DOHH2 (cell line): Measurements from ENCODE around the gene TLK1.

Source experiments
- H3F3A ChIP-seq: fragments of 200-600 bp; sonication (generic), shearing (Covaris generic); 2 replicates; pipeline ENCODE4 v1.6.0; 2016; ENCODE audit warnings: antibody characterized with exemption, mild to moderate bottlenecking; ENCODE audit not compliant: control insufficient read depth, insufficient read depth
- H3K27ac ChIP-seq: fragments of 200-600 bp; sonication (generic); 2 replicates; pipeline ENCODE4 v1.5.1; 2014; ENCODE audit warnings: low read depth, mild to moderate bottlenecking, low read length, moderate library complexity
- H3K27me3 ChIP-seq: fragments of 200-600 bp; sonication (generic); 2 replicates; pipeline ENCODE4 v1.6.1; 2014; ENCODE audit warnings: mild to moderate bottlenecking, low read length, mixed read lengths; ENCODE audit not compliant: control insufficient read depth
- H3K36me3 ChIP-seq: fragments of 200-600 bp; sonication (generic); 2 replicates; pipeline ENCODE4 v1.6.1; 2014; ENCODE audit warnings: mild to moderate bottlenecking, low read length, moderate library complexity, mixed read lengths; ENCODE audit not compliant: control insufficient read depth
- H3K4me1 ChIP-seq: fragments of 200-600 bp; sonication (generic); 2 replicates; pipeline ENCODE4 v1.6.1; 2014; ENCODE audit warnings: mild to moderate bottlenecking, low read length, mixed read lengths; ENCODE audit not compliant: control insufficient read depth
- H3K4me2 ChIP-seq: fragments of 200-600 bp; sonication (generic); 2 replicates; pipeline ENCODE4 v1.6.0; 2014; ENCODE audit warnings: mild to moderate bottlenecking, low read length, moderate library complexity
- H3K4me3 ChIP-seq: fragments of 200-600 bp; sonication (generic); 2 replicates; pipeline ENCODE4 v1.5.1; 2014; ENCODE audit warnings: mild to moderate bottlenecking, low read length, mixed read lengths
- H3K79me2 ChIP-seq: fragments of 200-600 bp; sonication (generic); 2 replicates; pipeline ENCODE4 v1.6.1; 2014; ENCODE audit warnings: mild to moderate bottlenecking, low read length, mixed read lengths; ENCODE audit not compliant: control insufficient read depth
- H3K9me2 ChIP-seq: fragments of 200-600 bp; sonication (generic); replicated peaks from 2 replicates; pipeline ENCODE4 v1.6.1; 2014; ENCODE audit warnings: mild to moderate bottlenecking, low read length, mixed read lengths; ENCODE audit not compliant: control insufficient read depth
- H3K9me3 ChIP-seq: fragments of 200-600 bp; sonication (generic); 2 replicates; pipeline ENCODE4 v1.6.1; 2014; ENCODE audit warnings: antibody characterized with exemption, low read length, mixed read lengths; ENCODE audit not compliant: control insufficient read depth, insufficient read depth
- H4K20me1 ChIP-seq: fragments of 200-600 bp; sonication (generic); 2 replicates; pipeline ENCODE4 v1.6.0; 2014; ENCODE audit warnings: low read depth, mild to moderate bottlenecking, antibody characterized with exemption, low read length, moderate library complexity; ENCODE audit not compliant: control insufficient read depth, insufficient read depth
- EZH2phosphoT487 ChIP-seq: fragments of 200-600 bp; sonication (generic); IDR thresholded peaks from 2 replicates; pipeline ENCODE4 v1.6.1; 2017; ENCODE audit warnings: borderline replicate concordance, mild to moderate bottlenecking, antibody characterized with exemption, low read length, moderate library complexity, mixed read lengths
- TF ChIP-seq, protein P1 (sequence below): fragments of 200-600 bp; sonication (generic); IDR thresholded peaks from one replicate; pipeline ENCODE4 v1.5.1; 2014; ENCODE audit warnings: antibody characterized with exemption, mild to moderate bottlenecking, low read depth, low read length; ENCODE audit not compliant: poor library complexity, severe bottlenecking

TLK1 gene

DNA sequence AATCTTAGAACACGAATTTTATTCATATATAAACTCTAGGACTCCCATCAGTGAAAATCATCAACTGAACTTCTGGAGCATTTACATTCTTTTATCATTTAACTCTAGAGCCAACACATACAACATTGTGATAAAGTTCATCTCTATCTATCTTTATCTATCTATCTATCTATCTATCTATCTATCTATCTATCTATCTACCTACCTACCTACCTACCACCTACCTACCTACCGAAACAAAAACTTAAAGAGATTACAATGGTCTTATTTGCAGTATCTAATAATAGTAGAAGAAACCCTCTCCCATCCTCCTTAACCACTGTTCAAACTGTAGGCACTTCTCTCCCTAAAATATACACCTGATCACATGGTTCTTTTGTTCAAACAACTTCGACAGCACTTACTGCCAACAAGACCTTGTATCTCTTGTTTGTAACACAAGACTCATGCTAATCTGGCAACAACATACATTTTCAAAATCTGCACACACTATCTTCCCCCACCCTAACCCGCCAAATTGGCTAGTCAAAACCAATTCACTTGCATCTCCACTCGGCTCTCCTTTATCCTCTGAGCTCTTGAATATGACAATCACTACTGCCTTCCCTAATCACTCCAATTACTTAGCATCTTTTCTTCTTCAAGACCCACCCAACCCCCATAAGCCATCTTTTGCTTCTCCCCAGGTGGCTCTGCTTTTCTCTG, 162.6 kb downstream of the TLK1 start:
- Histone ChIP-seq H3K27me3 (no peaks in the 10 kb centered on the region), H3K9me2 (no peaks in the 10 kb centered on the region), H4K20me1 (no peaks in the 10 kb centered on the region), H3K36me3 (peaks cover 20% of the 10 kb centered on the region), H3F3A (no peaks in the 10 kb centered on the region), H3K4me2 (no peak overlapping the region), H3K9me3 (no peaks in the 10 kb centered on the region), H3K79me2 (no peaks in the 10 kb centered on the region), H3K4me3 (no peak overlapping the region), H3K4me1 (no peaks in the 10 kb centered on the region), H3K27ac (no peak overlapping the region)
- no peak for TF ChIP-seq EZH2phosphoT487
- TF ChIP-seq, protein P1, sequence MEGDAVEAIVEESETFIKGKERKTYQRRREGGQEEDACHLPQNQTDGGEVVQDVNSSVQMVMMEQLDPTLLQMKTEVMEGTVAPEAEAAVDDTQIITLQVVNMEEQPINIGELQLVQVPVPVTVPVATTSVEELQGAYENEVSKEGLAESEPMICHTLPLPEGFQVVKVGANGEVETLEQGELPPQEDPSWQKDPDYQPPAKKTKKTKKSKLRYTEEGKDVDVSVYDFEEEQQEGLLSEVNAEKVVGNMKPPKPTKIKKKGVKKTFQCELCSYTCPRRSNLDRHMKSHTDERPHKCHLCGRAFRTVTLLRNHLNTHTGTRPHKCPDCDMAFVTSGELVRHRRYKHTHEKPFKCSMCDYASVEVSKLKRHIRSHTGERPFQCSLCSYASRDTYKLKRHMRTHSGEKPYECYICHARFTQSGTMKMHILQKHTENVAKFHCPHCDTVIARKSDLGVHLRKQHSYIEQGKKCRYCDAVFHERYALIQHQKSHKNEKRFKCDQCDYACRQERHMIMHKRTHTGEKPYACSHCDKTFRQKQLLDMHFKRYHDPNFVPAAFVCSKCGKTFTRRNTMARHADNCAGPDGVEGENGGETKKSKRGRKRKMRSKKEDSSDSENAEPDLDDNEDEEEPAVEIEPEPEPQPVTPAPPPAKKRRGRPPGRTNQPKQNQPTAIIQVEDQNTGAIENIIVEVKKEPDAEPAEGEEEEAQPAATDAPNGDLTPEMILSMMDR = no peak

DNA sequence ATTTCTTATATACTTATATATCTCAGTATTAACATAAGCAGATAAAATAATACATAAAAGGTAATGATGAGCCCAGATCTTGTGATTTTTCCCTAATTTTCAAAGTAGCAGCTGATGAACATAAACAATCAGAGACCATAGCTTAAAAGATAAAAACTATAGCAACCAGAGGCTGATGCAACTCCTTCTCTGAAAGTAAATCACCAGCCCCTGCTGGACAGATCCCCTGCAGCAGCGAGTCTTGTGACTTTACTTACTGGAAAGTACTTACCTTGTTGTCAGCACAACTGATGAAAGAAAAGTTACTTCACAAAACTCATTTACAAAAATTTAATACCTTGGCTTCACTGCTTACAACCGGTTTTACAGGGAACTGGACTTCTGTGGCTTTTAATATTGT, 164.4 kb downstream of the TLK1 start:
- Histone ChIP-seq H3K4me3 (no peak overlapping the region), H3K79me2 (no peaks in the 10 kb centered on the region), H3K4me2 (no peak overlapping the region), H3K9me3 (no peaks in the 10 kb centered on the region), H3K4me1 (peaks cover under 1% of the 10 kb centered on the region; the same call in 1 of the 2 replicates), H3F3A (no peaks in the 10 kb centered on the region), H3K9me2 (no peaks in the 10 kb centered on the region), H3K27me3 (no peaks in the 10 kb centered on the region), H3K36me3 (peaks cover 33% of the 10 kb centered on the region), H3K27ac (no peak overlapping the region), H4K20me1 (no peaks in the 10 kb centered on the region)
- TF ChIP-seq EZH2phosphoT487 = no peak
- TF ChIP-seq, protein P1 = no peak

- Histone ChIP-seq H3K9me3 (no peaks in the 10 kb centered on the region), H3K4me1 (peaks cover 28% of the 10 kb centered on the region), H3K79me2 (no peaks in the 10 kb centered on the region), H3K27ac (no peak overlapping the region), H3K4me2 (no peak overlapping the region), H3F3A (no peaks in the 10 kb centered on the region), H4K20me1 (no peaks in the 10 kb centered on the region), H3K4me3 (no peak overlapping the region), H3K36me3 (peaks cover 34% of the 10 kb centered on the region), H3K27me3 (no peaks in the 10 kb centered on the region), H3K9me2 (no peaks in the 10 kb centered on the region)
- TF ChIP-seq EZH2phosphoT487 = no peak
- TF ChIP-seq, protein P1 = no peak
Measured at GRCh38 chr2:170991398-170992182, 169.1 kb downstream of the TLK1 start.
